Measurements from ENCODE around the gene RUNX1.

Gene RUNX1

DNA sequence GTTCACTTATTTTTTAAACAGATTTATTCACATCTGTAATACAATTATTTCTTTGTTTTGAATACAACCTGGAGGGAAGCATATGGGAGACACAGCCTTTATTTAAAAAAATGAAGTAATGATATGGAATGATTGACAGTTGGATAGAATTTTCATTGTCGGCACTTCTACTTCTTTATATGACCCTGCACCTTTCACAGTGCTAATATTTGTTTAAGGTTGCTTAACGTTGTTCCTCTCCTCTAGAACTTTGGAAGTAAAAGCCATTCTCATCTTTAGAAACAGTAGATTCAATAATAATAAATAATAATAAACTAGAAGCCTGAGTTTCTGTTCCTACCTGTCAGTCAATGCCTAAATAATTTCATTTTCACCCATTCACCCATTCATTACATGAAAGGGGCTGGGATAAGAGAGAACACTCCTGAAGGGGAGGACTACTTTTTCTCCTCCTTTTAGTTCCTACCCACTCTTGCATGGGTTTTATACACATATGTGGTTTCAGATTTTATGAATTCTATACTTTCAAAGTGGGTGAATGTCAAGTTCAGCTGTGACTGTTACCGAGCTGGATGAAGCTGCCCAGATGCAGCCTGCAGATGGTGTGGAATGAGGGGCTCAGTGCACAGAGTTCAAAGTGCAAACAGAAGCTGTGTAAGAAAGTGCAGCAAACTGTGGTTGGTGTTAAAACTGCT is 9.4 kb downstream of the RUNX1 start:
- Histone ChIP-seq H3K27me3 (replicated peaks; ENCODE audit: control insufficient read depth, insufficient read depth, low read length, poor library complexity, severe bottlenecking) (no peaks in the 10 kb centered on the region), H3K4me3 (ENCODE audit: insufficient read depth, low read depth, low read length, poor library complexity, severe bottlenecking) (no peak overlapping the region), H3K4me1 (ENCODE audit: control insufficient read depth, insufficient read depth, low read length, poor library complexity, severe bottlenecking) (peaks cover 96% of the 10 kb centered on the region), H3K27ac (ENCODE audit: insufficient read depth, low read length, poor library complexity, severe bottlenecking) (peak overlapping the region; percentile 34), H3K36me3 (ENCODE audit: control insufficient read depth, insufficient read depth, low read length) (peaks cover 10% of the 10 kb centered on the region), H3K9me3 (ENCODE audit: control insufficient read depth, low read length) (no peaks in the 10 kb centered on the region)
- no peak for DNase-seq

DNA sequence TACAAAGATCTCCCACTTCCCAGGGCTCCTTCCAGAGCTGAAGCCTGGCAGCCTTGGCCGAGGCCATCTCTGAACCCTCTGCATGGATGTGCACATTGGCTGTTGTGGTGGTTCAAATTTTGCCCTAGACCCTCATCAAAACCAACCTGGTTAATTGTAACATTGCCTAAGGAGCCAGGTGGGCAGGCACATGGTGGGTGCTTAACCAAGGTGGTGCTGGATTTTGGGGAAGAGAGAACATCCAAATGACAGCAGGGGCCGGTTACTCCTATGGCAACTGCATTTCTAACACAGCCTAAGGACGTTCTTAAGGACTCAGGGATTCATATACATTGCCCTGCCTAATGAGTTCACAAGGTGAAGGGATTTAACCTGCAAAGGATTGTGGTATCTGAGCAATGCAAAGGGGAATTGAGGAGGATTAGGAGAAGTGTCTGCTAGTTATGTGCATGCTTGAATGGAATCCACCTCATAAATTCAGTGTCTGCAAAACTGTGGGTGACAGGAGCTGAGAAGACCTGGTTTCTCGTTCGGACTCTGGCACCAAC is 10.3 kb downstream of the RUNX1 start:
- Histone ChIP-seq H3K27ac (ENCODE audit: insufficient read depth, low read length, poor library complexity, severe bottlenecking) (peak overlapping the region; percentile 72), H3K9me3 (ENCODE audit: control insufficient read depth, low read length) (no peaks in the 10 kb centered on the region), H3K4me3 (ENCODE audit: insufficient read depth, low read depth, low read length, poor library complexity, severe bottlenecking) (no peak overlapping the region), H3K27me3 (replicated peaks; ENCODE audit: control insufficient read depth, insufficient read depth, low read length, poor library complexity, severe bottlenecking) (no peaks in the 10 kb centered on the region), H3K4me1 (ENCODE audit: control insufficient read depth, insufficient read depth, low read length, poor library complexity, severe bottlenecking) (peaks cover 96% of the 10 kb centered on the region), H3K36me3 (ENCODE audit: control insufficient read depth, insufficient read depth, low read length) (peaks cover 14% of the 10 kb centered on the region)
- DNase-seq: no peak

DNA sequence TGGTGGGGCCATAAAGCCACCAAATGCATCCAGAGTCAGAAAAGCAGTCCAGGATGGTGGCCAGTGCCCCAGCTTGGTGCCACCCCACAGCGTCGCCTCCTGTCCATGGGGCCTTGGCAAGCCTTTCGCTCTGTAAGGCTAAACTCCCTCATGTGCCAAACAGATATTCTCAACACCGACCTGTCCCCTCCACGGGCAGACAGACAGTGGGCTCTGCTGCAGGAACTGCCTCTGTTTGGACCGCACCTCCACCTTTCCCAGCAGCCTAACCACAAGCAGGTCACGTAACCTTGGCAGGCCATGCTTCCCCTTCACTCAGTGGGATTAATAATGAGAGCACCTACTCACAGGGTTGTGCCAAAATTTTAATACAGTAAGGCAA is 11.7 kb downstream of the RUNX1 start:
- peaks cover 95% of the 10 kb centered on the region for H3K4me1 ChIP-seq (ENCODE audit: control insufficient read depth, insufficient read depth, low read length, poor library complexity, severe bottlenecking)
- H3K9me3 ChIP-seq (ENCODE audit: control insufficient read depth, low read length): no peaks in the 10 kb centered on the region
- no peaks in the 10 kb centered on the region for H3K27me3 ChIP-seq (replicated peaks; ENCODE audit: control insufficient read depth, insufficient read depth, low read length, poor library complexity, severe bottlenecking)
- peak overlapping the region; percentile 72 for H3K27ac ChIP-seq (ENCODE audit: insufficient read depth, low read length, poor library complexity, severe bottlenecking)
- no peak for DNase-seq
- peak overlapping the region; percentile 31 for H3K4me3 ChIP-seq (ENCODE audit: insufficient read depth, low read depth, low read length, poor library complexity, severe bottlenecking)
- peaks cover 14% of the 10 kb centered on the region for H3K36me3 ChIP-seq (ENCODE audit: control insufficient read depth, insufficient read depth, low read length)

DNA sequence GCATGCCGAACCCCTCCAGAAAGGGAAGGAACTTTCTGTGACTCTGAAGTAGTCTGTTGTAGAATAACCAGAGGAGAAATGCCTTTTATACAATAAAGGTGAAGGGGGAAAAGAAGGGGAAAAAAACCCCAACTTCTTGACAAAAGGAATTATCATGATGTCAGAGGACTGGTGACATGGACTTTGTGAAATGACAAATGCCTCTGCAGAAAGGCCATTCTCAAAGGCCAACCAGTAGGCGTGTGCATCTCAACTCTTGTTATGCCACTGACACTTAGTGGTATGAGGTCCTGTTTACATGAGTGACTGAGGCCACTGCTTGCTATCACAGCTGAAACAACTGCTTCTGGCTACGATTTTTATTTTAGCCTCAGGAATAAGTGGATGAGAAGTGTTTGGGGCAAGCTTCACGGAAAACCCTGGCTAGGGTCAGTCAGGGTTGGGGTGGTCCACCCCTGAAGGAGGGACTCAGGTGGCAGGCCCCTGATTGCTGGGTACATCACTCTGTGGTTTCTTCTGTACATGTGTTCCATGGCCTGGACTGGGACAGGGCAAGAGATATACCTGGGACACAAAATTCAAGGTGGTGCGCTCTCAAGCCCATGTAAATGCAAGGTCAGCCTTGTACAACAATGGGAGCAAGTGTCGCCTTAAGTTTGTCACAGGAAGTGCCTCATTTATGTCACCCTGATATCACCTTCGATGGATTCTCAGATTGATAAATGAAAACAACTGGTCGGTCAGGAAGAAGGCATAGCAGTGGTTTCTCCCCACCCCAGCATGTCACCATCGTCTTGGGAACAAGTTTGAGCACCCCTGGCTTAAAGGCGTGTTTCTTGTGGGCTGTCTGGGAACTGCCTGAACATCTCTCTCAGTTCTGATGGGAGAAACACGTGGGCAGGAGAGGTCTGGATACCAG is 12.4 kb downstream of the RUNX1 start:
- H3K4me3 ChIP-seq (ENCODE audit: insufficient read depth, low read depth, low read length, poor library complexity, severe bottlenecking): no peak overlapping the region
- DNase-seq: no peak
- H3K4me1 ChIP-seq (ENCODE audit: control insufficient read depth, insufficient read depth, low read length, poor library complexity, severe bottlenecking): peaks cover 89% of the 10 kb centered on the region
- H3K27ac ChIP-seq (ENCODE audit: insufficient read depth, low read length, poor library complexity, severe bottlenecking): peak overlapping the region; percentile 72
- no peaks in the 10 kb centered on the region for H3K27me3 ChIP-seq (replicated peaks; ENCODE audit: control insufficient read depth, insufficient read depth, low read length, poor library complexity, severe bottlenecking)
- peaks cover 17% of the 10 kb centered on the region for H3K36me3 ChIP-seq (ENCODE audit: control insufficient read depth, insufficient read depth, low read length)
- H3K9me3 ChIP-seq (ENCODE audit: control insufficient read depth, low read length): no peaks in the 10 kb centered on the region

DNA sequence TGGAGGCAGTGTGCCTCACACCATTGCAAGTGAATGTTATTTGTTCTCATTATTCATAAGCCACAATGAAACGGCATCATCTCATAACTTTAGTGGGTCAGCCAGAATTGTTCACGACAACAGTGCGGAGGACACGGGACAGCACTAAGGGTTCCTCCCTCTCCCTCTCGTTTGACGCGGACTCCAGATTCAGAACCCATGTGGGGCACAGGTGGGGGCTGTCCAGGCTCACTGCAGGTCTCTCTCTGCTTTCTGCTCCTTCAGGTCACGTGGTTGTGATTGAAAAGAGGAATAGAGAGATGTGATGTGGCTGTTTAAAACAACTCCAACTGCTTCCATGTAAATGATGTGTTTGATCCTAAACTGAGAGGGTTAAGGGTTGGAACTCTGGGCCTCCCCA is 13.5 kb downstream of the RUNX1 start:
- no peaks in the 10 kb centered on the region for H3K27me3 ChIP-seq (replicated peaks; ENCODE audit: control insufficient read depth, insufficient read depth, low read length, poor library complexity, severe bottlenecking)
- peaks cover 83% of the 10 kb centered on the region for H3K4me1 ChIP-seq (ENCODE audit: control insufficient read depth, insufficient read depth, low read length, poor library complexity, severe bottlenecking)
- no peaks in the 10 kb centered on the region for H3K9me3 ChIP-seq (ENCODE audit: control insufficient read depth, low read length)
- H3K4me3 ChIP-seq (ENCODE audit: insufficient read depth, low read depth, low read length, poor library complexity, severe bottlenecking): no peak overlapping the region
- peaks cover 17% of the 10 kb centered on the region for H3K36me3 ChIP-seq (ENCODE audit: control insufficient read depth, insufficient read depth, low read length)
- DNase-seq: no peak
- H3K27ac ChIP-seq (ENCODE audit: insufficient read depth, low read length, poor library complexity, severe bottlenecking): peak overlapping the region; percentile 9

DNA sequence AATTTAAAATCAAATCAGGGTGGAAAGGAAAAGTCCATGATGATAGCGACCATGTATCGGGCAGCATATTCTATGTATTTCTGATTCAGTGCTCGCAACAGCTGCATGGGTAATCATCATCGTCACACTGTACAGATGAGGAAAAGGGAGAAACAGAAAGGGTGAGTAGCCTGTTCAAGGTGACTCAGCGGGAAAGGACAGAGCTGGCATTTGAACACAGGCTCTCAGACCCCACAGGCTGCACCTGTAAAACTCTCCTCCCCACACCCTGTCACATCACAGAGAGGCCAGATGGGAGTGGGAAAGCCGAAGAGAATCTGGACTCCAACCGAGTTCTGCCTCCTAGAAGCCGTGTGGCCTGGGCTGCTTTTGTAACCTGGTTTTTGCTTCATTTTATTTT is 14.0 kb downstream of the RUNX1 start:
- H3K4me1 ChIP-seq (ENCODE audit: control insufficient read depth, insufficient read depth, low read length, poor library complexity, severe bottlenecking): peaks cover 78% of the 10 kb centered on the region
- no peak overlapping the region for H3K27ac ChIP-seq (ENCODE audit: insufficient read depth, low read length, poor library complexity, severe bottlenecking)

DNA sequence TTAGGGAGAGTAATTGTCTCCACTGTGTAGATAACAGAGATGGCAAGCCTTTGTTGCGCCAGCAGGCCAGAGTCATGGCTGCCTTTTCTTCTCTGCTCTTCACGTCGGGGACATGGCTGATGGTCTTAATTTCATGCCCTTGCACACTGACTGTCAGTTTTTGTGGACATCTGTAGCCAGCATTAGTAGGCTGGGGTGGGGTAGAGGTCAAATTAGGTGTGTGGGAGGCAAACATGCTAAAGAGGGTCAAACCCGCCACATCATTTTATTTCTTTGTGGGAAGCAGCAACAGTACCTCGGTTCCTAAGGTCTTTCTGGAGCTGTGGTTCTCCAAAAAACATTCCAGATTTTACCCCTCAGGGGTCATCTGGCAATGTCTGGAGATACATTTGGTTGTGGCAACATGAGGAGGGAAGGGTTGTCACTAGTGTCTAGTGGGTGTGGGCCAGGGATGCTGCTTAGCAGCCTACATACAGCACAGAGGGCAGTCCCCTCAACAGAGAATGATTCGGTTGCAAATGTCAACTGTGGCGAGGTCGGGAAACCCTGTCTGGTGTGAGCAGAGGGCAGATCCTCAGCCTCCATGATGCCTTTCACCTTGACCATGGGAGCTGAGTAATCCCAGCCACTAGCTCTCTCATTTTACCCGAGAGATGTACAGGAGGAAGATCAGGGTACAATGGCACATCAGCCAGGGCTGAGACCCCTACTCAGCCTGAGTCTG is 14.7 kb downstream of the RUNX1 start:
- peaks cover 77% of the 10 kb centered on the region for H3K4me1 ChIP-seq (ENCODE audit: control insufficient read depth, insufficient read depth, low read length, poor library complexity, severe bottlenecking)
- no peaks in the 10 kb centered on the region for H3K27me3 ChIP-seq (replicated peaks; ENCODE audit: control insufficient read depth, insufficient read depth, low read length, poor library complexity, severe bottlenecking)
- peaks cover 12% of the 10 kb centered on the region for H3K36me3 ChIP-seq (ENCODE audit: control insufficient read depth, insufficient read depth, low read length)
- no peak for DNase-seq
- H3K4me3 ChIP-seq (ENCODE audit: insufficient read depth, low read depth, low read length, poor library complexity, severe bottlenecking): no peak overlapping the region
- H3K9me3 ChIP-seq (ENCODE audit: control insufficient read depth, low read length): no peaks in the 10 kb centered on the region
- H3K27ac ChIP-seq (ENCODE audit: insufficient read depth, low read length, poor library complexity, severe bottlenecking): peak overlapping the region; percentile 38

More for the DNA sequence above, 14.0 kb downstream of the RUNX1 start:
- Histone ChIP-seq H3K9me3 (ENCODE audit: control insufficient read depth, low read length) (no peaks in the 10 kb centered on the region), H3K27me3 (replicated peaks; ENCODE audit: control insufficient read depth, insufficient read depth, low read length, poor library complexity, severe bottlenecking) (no peaks in the 10 kb centered on the region), H3K4me3 (ENCODE audit: insufficient read depth, low read depth, low read length, poor library complexity, severe bottlenecking) (no peak overlapping the region), H3K36me3 (ENCODE audit: control insufficient read depth, insufficient read depth, low read length) (peaks cover 15% of the 10 kb centered on the region)
- no peak for DNase-seq

DNA sequence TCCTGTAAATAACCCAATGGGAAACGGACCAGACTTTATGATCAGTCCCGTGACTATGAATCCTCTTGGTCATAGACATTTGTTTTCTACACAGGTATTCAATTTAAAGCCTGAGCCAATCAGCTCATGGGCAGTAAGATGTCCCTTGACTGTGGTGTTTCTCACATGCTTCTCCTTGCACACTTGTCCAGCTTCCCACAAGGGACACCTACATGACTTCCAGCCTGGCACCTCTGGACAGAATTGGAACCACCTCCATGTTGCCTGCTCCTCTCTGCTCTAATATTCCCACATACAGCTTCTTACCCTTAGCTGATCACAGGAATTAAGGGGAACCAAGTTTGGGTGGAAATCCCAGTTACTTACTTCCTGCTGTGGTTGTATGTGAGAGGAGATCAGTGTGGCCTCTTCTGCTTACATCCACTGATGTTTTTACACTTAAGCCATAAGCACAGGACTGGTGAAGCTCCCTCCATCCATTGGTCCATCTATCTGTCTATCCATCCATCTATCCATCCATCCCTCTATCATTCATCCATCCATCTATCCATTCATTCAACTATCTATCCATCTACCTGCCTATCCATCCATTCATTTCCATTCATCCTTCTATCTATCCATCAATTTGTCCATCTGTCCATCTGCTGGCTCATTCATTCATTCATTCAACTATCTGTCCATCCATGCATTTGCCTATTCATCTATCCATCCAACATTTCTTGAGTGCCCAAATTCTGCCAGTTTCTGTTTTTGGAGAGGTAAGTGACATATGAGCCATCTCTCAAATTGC is 16.4 kb downstream of the RUNX1 start:
- Histone ChIP-seq H3K4me1 (ENCODE audit: control insufficient read depth, insufficient read depth, low read length, poor library complexity, severe bottlenecking) (peaks cover 78% of the 10 kb centered on the region), H3K4me3 (ENCODE audit: insufficient read depth, low read depth, low read length, poor library complexity, severe bottlenecking) (no peak overlapping the region), H3K9me3 (ENCODE audit: control insufficient read depth, low read length) (no peaks in the 10 kb centered on the region), H3K27me3 (replicated peaks; ENCODE audit: control insufficient read depth, insufficient read depth, low read length, poor library complexity, severe bottlenecking) (no peaks in the 10 kb centered on the region), H3K36me3 (ENCODE audit: control insufficient read depth, insufficient read depth, low read length) (peaks cover 12% of the 10 kb centered on the region), H3K27ac (ENCODE audit: insufficient read depth, low read length, poor library complexity, severe bottlenecking) (peak overlapping the region; percentile 17)
- DNase-seq: no peak

DNA sequence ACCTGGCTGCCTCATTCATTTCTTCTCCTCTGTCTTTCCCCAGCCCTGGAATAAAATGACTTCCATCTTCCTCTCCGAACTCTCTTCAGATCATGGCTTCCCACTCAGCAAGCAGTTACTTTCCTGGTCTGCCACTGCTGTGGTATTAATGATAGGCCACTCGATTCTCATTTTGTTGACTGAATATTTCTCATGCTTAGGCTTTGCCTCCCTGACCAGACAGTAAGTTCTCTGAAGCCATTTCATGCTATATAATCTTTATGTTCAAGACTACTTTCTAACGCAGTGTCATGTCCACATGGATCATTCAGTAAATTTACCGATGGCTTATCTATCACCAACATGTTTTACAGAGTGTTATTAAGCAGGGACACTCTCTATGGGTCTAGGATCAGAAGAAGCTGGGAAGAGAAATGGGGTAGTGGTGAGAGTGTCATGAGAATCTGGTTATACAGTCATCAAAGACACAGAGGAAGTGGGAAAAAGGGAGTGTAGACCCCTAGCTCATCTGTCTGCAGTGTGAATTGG is 20.6 kb downstream of the RUNX1 start:
- DNase-seq: no peak

More for the DNA sequence above, 20.6 kb downstream of the RUNX1 start:
- Histone ChIP-seq H3K4me1 (ENCODE audit: control insufficient read depth, insufficient read depth, low read length, poor library complexity, severe bottlenecking) (peaks cover 71% of the 10 kb centered on the region), H3K9me3 (ENCODE audit: control insufficient read depth, low read length) (no peaks in the 10 kb centered on the region), H3K27me3 (replicated peaks; ENCODE audit: control insufficient read depth, insufficient read depth, low read length, poor library complexity, severe bottlenecking) (no peaks in the 10 kb centered on the region), H3K27ac (ENCODE audit: insufficient read depth, low read length, poor library complexity, severe bottlenecking) (peak overlapping the region; percentile 91), H3K4me3 (ENCODE audit: insufficient read depth, low read depth, low read length, poor library complexity, severe bottlenecking) (no peak overlapping the region), H3K36me3 (ENCODE audit: control insufficient read depth, insufficient read depth, low read length) (peaks cover 3% of the 10 kb centered on the region)
